Activated CD8-positive, alpha-beta memory T cell treated with anti-CD3 and anti-CD28 coated beads, Interleukin-2, amount 50 U/mL, for 1 hour (primary cell): ENCODE results near the gene PATJ.
"Not testable (repeated sequence)": the region's sequence is repeated elsewhere in the genome, so short reads cannot be mapped to it uniquely, and the experiment has no call there.

Source experiments
- DNase-seq: peaks from one replicate; pipeline ENCODE4 v3.0.0-alpha.2; 2020; ENCODE audit errors: extremely low read depth

Gene PATJ

DNA sequence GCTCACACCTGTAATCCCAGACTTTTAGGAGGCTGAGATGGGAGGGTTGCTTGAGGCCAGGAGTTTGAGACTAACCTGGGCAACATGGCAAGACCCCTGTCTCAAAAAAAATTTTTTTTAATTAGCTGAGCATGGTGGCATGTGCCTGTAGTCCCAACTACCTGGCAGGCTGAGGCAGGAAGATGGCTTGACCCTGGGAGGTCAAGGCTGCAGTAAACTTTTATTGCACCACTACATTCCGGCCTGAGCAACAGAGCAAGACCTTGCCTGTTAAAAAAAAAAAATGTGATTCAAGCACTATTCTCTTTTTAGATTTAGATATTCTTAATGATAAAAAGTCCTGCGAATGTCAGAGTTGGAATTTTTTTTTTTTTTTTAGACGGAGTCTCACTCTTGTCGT, 349.8 kb downstream of the PATJ start:
- DNase-seq = no peak

DNA sequence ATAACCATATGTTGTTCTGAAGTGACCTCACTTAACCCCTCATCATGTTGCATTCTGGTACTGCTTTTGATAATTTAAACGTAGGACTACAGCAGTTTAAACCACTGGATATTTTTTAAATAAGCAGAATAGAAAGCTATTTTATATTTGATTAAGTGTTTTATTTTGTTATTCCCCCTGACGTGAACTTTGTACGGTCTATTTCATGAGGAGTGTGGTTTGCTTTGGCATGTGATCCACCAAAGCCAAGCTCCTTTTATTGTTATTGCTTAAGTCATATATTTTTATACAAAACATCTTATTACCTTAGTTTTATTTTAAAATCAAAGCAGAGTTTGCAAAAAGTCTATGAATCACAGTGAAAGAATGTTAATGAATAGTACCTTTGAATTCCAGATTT, 351.0 kb downstream of the PATJ start:
- DNase-seq = no peak

DNA sequence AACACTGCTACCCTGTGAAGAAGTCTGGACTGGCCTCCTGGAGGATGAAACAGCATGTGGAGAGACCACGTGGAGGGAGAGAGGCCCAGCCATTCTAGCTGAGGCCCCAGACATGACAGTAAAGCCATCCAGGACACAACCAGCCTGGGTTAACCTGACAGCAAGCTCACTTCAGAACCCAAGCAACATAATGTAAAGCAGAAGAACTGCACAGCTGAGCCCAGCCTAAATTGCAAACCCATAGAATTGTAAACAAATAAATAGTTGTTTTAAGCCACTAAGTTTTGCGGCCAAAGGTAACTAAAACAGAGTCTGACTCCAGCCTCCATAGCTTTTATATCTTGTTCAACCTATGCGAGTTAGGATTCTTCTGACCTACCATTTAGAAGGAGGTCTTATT, 355.2 kb downstream of the PATJ start:
- DNase-seq = no peak

DNA sequence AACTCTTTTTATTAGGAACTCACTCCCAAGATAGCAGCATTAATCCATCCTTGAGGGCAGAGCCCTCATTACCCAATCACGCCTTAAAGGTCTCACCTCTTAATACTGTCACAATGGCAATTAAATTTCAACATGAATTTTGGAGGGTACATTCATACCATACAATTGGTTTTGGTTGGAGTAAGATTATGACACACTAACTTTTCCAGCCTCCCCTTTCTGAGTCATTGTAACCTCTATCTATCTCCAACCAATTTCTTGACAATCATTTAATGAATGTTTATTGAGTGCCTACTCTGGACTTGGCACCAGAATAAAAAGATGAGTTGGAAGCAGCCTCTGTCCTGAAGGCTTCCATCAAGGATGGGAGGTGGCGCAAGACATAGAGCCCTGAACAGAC, 358.2 kb downstream of the PATJ start:
- no peak for DNase-seq

DNA sequence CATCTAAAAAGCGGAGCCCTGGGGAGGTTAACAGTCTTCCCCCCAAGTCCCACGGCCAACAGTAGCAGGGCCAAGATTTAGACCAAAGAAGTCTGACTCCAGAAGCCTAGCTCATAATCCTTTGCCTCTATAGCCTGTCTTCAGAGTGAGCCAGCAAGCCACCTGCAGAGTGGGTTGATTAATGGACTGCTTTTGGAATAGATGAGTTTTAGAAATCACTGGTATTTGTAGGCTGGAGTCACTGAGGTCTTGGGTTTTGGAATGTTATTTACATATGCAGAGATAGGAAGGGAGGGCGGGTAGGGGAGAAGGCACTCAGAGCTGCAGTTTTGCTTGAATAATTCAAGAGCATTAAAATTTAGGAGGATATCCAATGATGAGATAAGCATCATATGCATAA, 361.6 kb downstream of the PATJ start:
- DNase-seq = no peak

DNA sequence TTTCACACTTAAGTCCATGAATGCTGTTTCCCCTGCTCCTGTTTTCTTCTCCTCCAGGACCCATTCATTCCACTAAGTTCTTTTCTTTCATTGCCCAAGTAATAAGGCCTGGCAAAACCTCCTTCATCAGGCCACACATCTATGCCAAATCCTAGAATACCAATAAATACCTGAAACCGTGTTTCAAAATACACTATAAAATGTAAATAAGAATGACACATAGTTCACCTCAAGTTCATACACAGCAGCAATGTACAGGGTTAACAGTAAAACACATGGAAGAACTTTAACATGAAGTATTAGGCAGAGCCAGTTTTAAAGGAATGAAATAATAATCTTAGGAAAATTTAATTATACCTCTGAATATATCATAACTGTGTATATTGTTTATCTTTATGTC, 365.6 kb downstream of the PATJ start:
- no peak for DNase-seq

DNA sequence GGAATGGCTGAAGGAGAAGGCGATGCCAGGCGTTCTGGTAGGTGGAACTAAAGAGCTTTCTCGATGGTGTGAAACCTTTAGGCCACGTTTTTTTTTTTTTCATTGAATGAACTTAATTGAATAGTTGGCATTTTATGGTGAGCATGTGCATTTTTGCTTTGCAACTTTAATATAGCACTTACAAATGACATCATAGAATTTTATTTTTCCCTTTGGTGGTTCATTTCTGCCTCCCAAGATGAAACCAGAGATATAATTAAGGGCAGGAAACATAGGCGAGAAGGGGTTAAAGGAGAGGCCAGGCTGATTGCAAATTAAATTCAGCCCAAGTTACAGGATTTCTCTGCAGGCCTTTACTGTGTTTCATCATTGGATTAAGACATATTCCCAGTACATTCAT, 366.8 kb downstream of the PATJ start:
- DNase-seq = no peak

DNA sequence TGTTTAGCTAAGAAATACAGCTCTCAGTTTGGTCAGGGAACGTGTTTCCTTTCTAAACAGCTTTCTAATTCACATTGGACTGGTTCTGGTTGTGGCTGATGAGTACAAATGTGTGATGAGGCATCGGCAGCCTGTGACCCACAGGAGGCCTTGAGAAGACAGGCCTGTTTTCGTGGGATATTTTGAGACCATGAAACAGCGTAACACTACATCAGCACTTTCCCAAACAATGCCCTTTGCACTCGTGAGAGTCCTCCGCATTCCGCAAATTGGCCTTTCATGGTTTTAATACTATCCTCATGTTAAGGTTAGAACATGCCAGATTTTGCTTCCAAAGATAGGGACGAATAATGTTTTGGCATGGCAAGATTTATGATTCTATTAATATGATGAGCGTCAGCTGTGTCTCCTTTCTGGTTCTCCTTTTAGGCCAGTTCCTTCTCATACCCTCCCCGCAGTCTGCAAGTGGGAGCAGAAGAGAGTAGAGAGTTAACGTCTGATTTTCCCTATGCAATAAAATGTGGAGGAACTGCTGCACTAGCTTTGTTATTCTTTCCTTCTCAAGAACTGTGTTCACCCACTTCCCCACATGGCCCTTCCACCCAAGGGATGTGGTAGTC, 368.0 kb downstream of the PATJ start:
- DNase-seq = no peak

DNA sequence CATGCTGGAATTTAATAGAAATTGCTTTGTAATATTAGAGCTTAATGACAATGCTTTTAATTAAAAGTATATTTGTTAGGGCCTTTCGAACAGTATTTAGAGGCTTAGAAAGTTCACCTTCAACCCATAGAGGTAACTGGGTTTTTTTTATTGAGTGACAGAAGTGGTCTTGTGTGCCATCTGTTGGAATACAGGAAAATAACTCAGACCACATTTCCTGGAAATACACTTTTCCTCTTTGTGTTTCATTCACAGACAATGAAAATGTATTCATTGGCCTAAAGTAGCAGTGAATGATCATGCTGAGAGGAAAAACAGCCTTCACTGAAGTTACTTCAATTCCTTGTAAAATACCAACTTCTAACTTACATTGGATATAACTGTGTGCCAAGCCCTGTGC, 368.8 kb downstream of the PATJ start:
- no peak for DNase-seq

DNA sequence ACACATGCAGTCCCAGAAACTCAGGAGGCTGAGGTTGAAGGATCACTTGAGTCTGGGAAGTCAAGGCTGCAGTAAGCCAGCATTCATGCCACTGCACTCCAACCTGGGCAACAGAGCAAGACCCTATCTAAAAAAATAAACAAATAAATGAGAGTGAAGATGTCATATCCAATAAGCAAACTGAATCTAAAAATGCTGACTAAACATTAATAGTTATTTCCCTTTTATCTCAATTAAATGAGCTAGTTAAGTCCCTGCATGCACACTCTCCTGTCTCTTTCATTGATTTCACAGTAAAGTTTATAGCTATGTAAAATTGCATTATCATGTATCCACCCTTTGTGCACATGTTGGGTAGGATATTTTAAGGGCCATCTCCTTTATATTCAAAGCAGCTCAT, 371.2 kb downstream of the PATJ start:
- DNase-seq = no peak

DNA sequence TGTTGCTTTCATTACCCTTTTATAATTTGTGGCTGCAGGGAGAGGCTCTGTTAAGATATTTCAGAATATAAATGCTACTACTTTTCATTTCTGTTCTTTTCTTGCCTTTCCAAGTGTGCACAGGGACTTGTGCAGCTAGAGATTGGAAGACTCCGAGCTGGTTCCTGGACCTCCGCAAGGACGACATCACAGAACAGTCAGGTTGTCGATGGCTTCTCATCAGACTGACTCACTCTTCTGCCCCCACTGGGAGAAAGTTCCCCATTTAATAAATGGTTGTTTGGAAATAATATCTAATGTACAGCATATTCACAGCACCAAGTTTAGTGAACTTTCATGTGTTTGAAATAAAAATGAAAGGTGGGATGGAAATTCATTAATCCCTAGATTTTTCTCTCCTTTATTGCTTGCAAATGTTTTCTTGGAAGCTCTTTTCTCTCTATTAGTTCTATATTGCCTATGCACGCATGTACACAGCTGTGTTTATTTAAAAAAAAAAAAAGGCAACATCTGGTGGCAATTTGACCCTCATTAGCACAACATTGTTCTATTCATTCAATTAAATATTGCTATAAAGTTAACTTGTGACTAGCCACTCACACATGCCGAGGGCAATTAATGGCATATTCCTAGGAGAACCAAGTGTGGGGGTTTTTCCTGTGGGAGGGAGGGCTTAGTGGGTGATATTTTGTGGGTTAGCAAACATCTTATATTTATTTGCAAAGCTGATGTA, 374.9 kb downstream of the PATJ start:
- DNase-seq = no peak

DNA sequence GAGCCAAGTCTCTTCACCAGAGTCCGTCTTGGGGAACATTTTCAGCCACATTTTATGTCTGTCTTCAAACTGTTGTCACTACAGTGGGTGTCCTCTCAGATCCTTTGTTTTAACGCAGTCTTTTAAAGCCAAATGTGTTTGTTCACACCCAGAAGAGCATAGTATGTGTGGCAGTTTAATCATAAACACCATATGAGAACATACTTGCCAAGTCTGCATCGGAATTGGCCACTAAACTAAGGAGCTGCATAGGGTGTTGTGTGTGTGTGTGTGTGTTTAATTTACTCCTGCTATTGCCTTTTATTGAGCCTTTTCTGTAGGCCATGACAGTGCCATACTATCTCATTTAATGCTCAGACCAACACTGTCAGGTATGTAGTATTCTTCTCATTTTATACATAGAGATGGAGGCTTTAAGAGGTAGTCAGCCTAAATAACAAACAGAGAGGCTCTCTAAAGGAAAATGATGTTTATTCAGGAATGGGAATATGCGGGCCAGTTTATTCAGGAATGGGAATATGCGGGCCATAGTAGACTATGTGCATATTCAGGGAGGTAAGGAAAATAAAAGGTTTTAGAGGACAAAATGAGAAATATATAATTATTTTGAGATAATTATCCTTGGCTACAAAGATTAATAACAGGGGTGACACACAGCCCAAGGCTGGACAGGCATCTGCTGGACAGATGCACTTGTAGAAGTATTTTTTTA, 384.5 kb downstream of the PATJ start:
- no peak for DNase-seq

DNA sequence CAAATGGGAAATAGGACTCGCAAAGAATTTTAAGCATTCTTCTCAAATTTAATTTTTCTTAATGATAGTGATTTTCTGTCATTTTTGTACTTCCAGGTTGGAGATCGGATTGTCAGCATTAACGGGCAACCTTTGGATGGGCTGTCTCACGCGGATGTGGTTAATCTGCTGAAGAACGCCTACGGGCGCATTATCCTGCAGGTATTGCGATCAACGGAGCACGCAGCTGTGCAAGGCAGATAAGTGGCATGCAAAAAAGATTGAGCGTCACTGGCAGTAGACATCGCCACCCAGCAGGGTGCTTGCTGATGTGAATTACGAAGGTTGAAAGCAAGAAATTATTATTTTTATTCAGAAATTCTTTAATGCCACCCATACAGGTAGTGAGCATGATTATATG, 386.5 kb downstream of the PATJ start:
- DNase-seq = no peak

DNA sequence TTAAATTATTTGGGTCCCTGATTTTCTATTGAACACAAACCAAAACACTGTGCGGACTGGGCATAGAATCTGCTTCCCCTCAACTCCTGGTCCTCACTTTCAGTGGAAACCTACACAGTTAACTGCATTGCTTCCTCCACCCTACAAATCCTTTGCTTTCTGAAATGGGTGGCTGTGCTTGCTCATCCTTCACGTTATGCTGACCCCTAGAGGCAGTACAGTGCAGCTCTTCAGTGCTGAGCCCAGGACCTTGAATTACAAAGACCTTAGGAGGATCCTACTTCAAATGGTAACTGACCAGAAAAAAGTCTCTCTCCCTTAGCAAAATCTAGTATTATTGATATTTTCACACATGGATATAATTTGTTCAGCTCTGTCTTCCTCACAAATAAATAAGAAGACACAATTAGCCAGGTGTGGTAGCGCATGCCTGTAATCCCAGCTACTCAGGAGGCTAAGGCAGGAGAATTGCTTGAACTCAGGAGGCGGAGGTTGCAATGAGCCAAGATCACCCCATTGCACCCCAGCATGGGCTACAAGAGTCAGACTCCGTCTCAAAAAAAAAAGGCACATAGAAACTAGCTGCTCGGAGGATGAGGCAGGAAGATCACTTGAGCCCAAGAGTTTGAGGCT, 388.9 kb downstream of the PATJ start:
- no peak for DNase-seq

DNA sequence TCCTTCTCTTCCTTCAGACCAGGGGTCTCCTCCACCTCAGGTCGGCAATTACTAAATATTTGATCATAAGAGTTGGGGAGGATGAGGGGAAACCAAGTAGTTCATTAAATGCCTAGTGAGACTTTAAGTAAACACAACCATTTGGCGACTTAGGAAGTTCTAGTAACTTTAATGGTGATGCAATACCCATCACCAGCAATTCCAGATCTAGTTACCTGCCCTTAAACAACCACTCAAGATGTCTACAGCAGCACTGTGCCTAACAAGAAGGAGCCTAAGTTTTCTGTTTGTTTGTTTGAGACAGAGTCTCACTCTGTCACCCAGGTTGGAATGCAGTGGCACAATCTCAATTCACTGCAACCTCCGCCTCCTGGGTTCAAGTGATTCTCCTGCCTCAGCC, 395.7 kb downstream of the PATJ start:
- DNase-seq = no peak

DNA sequence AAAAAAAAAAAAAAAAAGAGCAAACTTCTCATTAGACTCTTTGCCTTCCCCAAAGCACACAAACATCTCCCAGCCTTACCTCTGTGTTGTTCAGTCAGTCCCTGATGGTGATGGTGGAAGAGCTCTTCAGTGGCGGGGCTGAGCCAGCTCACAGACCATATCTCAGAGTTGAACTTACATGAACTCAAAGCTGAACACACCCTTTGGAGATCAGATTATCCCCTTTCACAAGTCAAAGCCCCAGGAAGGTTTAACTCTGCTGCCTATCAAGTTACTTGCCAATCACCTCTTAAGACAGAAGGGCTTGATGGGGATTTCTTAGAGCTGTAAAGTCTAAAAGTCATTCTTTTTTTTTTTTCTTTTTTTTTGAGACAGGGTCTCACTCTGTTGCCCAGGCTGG, 397.1 kb downstream of the PATJ start:
- no peak for DNase-seq

DNA sequence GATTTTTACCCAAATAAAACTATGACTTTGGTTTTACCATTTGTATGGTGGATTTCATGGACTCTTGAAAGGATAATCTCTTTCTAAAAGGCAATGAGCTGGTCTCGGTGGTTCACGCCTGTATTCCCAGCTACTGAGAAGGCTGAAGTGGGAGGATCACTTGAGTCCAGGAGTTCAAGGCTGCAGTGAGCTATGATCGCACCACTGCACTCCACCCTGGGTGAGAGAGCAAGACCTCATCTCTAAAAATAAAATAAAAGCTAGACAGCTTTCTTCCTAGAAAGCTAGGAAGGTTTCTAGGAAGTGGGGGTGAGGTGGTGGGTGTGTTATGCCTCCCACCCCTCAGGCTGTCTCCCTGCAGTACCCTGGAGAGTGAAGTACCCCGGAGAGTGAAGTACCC, 398.4 kb downstream of the PATJ start:
- DNase-seq = no peak

DNA sequence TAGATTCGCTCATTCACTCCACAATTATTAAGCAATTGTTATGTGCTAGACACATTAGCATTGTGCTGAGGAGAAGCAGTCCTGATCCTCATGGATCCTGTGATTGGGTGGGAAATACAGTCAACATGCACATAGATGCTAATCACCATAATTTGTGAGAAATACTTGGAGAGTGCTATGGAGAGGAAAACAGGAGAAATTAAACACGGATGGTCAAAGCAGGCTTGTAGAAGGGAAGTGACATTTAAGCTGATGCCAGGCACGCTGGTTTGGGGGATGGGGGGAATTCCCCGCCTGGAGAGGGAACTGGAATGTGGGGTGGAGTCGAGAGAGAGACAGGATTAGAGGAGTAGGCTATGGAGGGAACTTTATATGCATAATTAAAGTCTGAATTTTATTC, 400.2 kb downstream of the PATJ start:
- no peak for DNase-seq

DNA sequence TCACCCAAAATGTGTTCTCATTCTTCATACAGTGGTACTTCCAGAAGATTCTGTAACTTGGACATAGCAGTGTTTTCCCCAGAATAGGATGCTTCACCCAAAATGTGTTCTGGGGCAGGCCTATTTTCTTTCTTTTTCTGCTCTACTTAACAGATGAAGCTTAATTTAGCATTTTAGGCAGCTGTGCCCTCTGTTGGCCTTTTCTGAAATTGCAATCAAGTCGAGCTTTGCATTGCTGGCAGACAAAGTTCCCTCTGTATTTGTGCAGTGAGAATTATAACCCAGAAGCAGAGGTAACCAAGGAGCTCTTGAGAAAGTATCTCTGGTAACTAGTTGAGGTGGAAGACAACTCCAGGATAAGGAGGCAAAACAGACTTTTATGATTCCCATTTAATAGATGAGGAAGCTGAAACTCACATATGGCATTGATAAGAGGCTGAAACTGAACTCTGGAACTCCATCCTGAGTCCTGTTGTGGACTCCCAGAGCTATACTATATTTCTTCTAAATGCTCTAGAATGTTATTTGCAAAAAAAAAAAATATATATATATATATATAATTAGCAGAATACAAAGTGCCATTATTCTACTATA, 402.1 kb downstream of the PATJ start:
- no peak for DNase-seq

DNA sequence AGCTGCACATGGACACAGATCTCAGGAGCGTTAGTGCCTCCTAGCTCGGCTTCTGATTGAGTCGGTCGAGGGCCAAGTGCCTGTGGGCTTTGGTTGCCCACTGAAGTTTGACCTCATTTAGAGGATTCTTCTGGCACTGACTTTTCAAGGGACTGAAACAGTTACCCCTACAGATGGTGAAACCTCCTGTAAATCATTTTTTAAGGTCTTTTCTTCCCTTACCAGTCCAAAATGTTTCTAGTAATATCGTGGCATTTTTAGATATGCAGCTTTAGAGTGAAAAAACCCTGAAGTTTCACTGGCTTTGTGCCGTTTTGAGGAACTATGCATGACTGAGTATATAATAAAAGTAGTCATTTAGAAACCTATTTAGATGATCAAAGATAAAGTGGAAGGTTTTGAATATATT, 417.7 kb downstream of the PATJ start:
- no peak for DNase-seq

DNA sequence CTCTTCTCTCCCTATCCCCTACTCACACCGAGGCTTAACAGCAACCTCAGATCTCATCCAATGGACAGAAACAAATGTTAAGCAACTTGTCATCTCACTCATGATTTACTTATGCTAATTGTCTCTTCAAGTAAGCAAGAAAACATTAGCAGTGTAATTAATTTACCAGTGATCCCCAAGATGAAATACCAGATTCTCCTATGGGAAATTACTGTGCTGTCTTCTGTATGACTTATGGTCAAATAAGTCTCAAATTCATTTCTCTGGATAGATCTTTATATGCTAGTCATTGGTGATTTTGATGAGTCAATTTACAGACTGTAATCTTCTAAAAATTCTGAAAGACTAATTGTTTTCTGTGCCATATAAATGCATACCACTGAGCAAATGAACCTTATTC, 419.4 kb downstream of the PATJ start:
- DNase-seq = no peak

DNA sequence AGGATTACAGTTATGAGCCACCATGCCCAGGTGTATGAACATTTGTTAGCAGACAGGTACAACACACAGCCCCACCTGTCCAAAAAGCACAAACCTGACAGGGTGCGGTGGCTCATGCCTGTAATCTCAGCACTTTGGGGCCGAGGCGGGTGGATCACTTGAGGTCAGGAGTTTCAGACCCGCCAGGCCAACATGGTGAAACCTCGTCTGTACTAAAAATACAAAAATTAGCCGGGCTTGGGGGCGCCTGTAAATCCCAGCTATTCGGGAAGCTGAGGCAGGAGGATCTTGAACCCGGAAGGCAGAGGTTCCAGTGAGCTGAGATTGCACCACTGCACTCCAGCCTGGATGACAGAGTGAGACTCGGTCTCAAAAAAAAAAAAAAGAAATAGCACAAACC, 428.1 kb downstream of the PATJ start:
- not testable (repeated sequence) for DNase-seq
